Tibial artery (tissue), 4 donors: ENCODE measurements around the gene SNX25.
A peak's percentile ranks its signal among the peaks of the same experiment; 100 is the strongest.

Source experiments
- DNase-seq, 2 donors: peaks; one replicate each; pipeline ENCODE4 v3.0.0-alpha.2; 2019
- H3K27ac ChIP-seq, 2 donors: fragments of 200-600 bp; sonication (generic) in 1 of 2; 1 replicate in 1 of 2; 2 replicates in 1 of 2; pipeline ENCODE4 v1.5.1; 2018 to 2019; ENCODE audit warnings: mild to moderate bottlenecking in 1 of 2
- H3K27me3 ChIP-seq, 2 donors: fragments of 200-600 bp; sonication (generic) in 1 of 2; one replicate each; pipeline versions ENCODE4 v1.5.1 to v1.6.0; 2016 to 2019
- H3K36me3 ChIP-seq, 3 donors: fragments of 200-600 bp; sonication (generic) in 2 of 3; one replicate each; pipeline ENCODE4 v1.5.1; 2016 to 2019; ENCODE audit warnings: mild to moderate bottlenecking in 2 of 3
- H3K4me1 ChIP-seq, 4 donors: fragments of 200-600 bp; sonication (generic) in 2 of 4; 1 replicate in 3 of 4; 2 replicates in 1 of 4; pipeline ENCODE4 v1.5.1; 2016 to 2019
- H3K4me3 ChIP-seq, 2 donors: fragments of 200-600 bp; sonication (generic) in 1 of 2; 1 replicate in 1 of 2; 2 replicates in 1 of 2; pipeline ENCODE4 v1.5.1; 2018 to 2019; ENCODE audit warnings: mild to moderate bottlenecking in 2 of 2
- H3K9me3 ChIP-seq, 3 donors: fragments of 200-600 bp; sonication (generic) in 1 of 3; one replicate each; pipeline ENCODE4 v1.5.1; 2016 to 2019
- intact Hi-C: fragments of 100-400 bp; cut with DNase I; formaldehyde crosslinking; loops from one replicate; pipeline ENCODE4 v1.15.0; 2023; ENCODE audit warnings: low total_unique reads
- TF ChIP-seq, protein P1 (sequence below), 2 experiments: fragments of 200-600 bp in 1 of 2; fragments of 450-650 bp in 1 of 2; IDR thresholded peaks; one replicate each; pipeline ENCODE4 v1.5.1; 2017 to 2019; ENCODE audit warnings: antibody characterized with exemption in 2 of 2, mild to moderate bottlenecking in 1 of 2, moderate library complexity in 1 of 2

SNX25 gene

DNA sequence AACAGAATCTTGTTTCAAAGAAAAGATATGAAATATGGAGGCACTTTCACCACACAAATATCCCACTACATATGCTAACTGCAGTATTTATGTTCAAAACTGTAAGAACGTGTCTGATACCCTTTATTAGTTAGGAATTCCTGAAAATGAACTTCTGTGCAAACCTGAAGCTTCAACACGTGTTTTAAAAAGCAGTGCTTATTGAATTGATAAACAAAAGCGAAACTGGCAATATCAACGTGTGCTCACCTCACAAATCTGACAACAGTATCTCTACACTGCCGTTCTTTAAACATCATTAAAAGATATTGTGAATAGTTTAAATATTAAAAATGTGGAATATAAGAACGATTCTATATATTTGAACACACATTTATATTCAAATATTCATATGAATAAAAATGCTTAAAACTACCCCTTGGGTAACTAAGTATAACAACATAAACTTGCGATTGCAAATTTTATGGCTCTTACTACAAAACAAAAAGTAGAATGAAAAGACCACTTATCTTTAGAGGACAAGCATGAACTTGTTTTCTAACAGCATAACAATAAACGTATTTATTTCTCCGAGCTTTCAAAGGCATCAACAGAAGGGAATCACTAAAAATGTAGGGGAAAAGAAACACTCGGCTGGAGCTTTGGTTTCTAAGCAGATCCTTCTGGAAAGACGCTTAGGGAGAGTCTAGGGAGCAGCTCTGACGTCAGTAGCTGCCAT lies 186.0 kb downstream of the SNX25 start, which contains the start of gene LRP2BP:
Gene LRP2BP (minus strand): TSS at position 687 of the 718 bp plus-strand sequence. CDS start 17,738 bp downstream, outside the sequence.
- Histone ChIP-seq H3K4me1 (peaks cover 0 to 34% (median 19%) of the 10 kb centered on the region in 4 donors), H3K27me3 (no peaks in the 10 kb centered on the region), H3K27ac (peak within 1 kb of the TSS; percentile 100), H3K9me3 (no peaks in the 10 kb centered on the region), H3K36me3 (peaks cover 10 to 14% (median 12%) of the 10 kb centered on the region in 3 donors), H3K4me3 (peak within 1 kb of the TSS; percentile 82 to 86)
- intact Hi-C loops = loop anchor here (5.0 kb wide), 1 partner anchor 193 kb away; the partner anchor contains the start of gene CFAP97
- TF ChIP-seq, protein P1, sequence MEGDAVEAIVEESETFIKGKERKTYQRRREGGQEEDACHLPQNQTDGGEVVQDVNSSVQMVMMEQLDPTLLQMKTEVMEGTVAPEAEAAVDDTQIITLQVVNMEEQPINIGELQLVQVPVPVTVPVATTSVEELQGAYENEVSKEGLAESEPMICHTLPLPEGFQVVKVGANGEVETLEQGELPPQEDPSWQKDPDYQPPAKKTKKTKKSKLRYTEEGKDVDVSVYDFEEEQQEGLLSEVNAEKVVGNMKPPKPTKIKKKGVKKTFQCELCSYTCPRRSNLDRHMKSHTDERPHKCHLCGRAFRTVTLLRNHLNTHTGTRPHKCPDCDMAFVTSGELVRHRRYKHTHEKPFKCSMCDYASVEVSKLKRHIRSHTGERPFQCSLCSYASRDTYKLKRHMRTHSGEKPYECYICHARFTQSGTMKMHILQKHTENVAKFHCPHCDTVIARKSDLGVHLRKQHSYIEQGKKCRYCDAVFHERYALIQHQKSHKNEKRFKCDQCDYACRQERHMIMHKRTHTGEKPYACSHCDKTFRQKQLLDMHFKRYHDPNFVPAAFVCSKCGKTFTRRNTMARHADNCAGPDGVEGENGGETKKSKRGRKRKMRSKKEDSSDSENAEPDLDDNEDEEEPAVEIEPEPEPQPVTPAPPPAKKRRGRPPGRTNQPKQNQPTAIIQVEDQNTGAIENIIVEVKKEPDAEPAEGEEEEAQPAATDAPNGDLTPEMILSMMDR (IDR thresholded peaks at IDR 0.05) = no peak
- no peak for DNase-seq

GRCh38 chr4:185395956-185396723 lies 186.7 kb downstream of the SNX25 start:
- peak overlapping the region; percentile 82 to 86 for H3K4me3 ChIP-seq
- intact Hi-C loops = loop anchor here (5.0 kb wide), 1 partner anchor 194 kb away; the partner anchor contains the start of gene CFAP97
- H3K27me3 ChIP-seq = no peaks in the 10 kb centered on the region
- H3K27ac ChIP-seq = peak overlapping the region; percentile 100
- H3K36me3 ChIP-seq = peaks cover 11 to 22% (median 17%) of the 10 kb centered on the region in 3 donors
- DNase-seq = peak; percentile 96 to 100
- TF ChIP-seq, protein P1 (IDR thresholded peaks at IDR 0.05) = no peak
- H3K9me3 ChIP-seq = no peaks in the 10 kb centered on the region
- peaks cover 0 to 39% (median 19%) of the 10 kb centered on the region in 4 donors for H3K4me1 ChIP-seq

GRCh38 chr4:185396724-185397385 lies 187.5 kb downstream of the SNX25 start, which contains the start of gene ANKRD37:
ANKRD37 (plus strand) TSS chr4:185396841; CDS start chr4:185396924, 83 bp downstream.
- peak within 1 kb of the TSS; percentile 100 for H3K27ac ChIP-seq
- peaks cover 0 to 46% (median 19%) of the 10 kb centered on the region in 4 donors for H3K4me1 ChIP-seq
- peak in 1 of 2 donors; percentile 51 for DNase-seq
- no peaks in the 10 kb centered on the region for H3K9me3 ChIP-seq
- TF ChIP-seq, protein P1 (IDR thresholded peaks at IDR 0.05) = no peak
- H3K36me3 ChIP-seq = peaks cover 14 to 29% (median 24%) of the 10 kb centered on the region in 3 donors
- no peaks in the 10 kb centered on the region for H3K27me3 ChIP-seq
- peak within 1 kb of the TSS; percentile 82 to 86 for H3K4me3 ChIP-seq
- intact Hi-C loops = loop anchor here (5.0 kb wide), 1 partner anchor 195 kb away; the partner anchor contains the start of gene CFAP97

DNA sequence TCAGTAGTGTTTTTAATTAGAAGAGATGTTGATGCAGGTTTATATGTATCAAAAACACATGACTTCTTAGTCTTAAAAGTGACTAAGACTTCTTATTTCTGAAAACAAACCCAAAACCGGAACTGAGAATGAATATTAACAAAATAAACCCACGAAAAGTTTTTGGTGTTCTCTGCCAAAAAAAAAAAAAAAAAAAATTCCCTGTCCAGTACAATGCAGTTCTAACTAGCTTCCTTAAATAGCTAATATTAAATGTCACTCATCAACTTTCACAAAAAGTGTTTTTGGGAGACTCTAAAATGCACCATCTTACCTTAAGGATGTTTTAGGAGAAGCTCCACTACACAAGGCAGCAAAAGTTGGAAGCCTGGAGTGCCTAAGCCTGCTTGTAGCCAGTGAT lies 189.2 kb downstream of the SNX25 start:
- intact Hi-C loops = loop anchor here (5.0 kb wide), 1 partner anchor 196 kb away; the partner anchor contains the start of gene CFAP97
- Histone ChIP-seq H3K27ac (peak overlapping the region; percentile 100), H3K4me3 (peak overlapping the region; percentile 82 to 86), H3K4me1 (peaks cover 0 to 49% (median 19%) of the 10 kb centered on the region in 4 donors), H3K9me3 (no peaks in the 10 kb centered on the region), H3K27me3 (no peaks in the 10 kb centered on the region), H3K36me3 (peaks cover 19 to 45% (median 40%) of the 10 kb centered on the region in 3 donors)
- TF ChIP-seq, protein P1 (IDR thresholded peaks at IDR 0.05) = no peak
- no peak for DNase-seq

DNA sequence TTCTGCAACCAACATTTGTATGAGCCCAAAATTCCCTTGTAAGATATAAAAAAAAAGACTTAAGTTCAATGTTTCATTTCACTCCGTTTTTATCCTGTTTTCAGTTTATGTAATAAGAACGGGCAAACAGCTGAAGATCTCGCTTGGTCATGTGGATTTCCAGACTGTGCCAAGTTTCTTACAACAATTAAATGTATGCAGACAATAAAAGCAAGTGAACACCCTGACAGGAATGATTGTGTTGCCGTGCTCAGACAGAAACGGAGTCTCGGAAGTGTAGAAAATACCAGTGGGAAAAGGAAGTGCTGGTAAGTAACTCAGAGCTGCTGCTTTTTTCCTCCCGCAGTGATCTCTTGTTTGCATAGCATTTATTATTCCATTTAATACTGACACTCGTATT lies 190.1 kb downstream of the SNX25 start:
- Histone ChIP-seq H3K4me3 (peak overlapping the region; percentile 18 to 86), H3K9me3 (no peaks in the 10 kb centered on the region), H3K27ac (peak overlapping the region; percentile 100), H3K36me3 (peaks cover 19 to 54% (median 45%) of the 10 kb centered on the region in 3 donors), H3K4me1 (peaks cover 0 to 45% (median 19%) of the 10 kb centered on the region in 4 donors), H3K27me3 (no peaks in the 10 kb centered on the region)
- TF ChIP-seq, protein P1 (IDR thresholded peaks at IDR 0.05) = no peak
- no peak for DNase-seq
- intact Hi-C loops = loop anchor here (5.0 kb wide), 1 partner anchor 197 kb away; the partner anchor contains the start of gene CFAP97
